Measurements from ENCODE around the gene SMARCAL1. TPM values are rescaled to one million over a fixed set of nuclear protein-coding genes. Genes with fewer than 3 reads are reported as not detected.

Gene SMARCAL1
- total RNA-seq, 4 donors from 2014 or later = 27.3 to 76.7 (median 34.4) TPM

GRCh38 chr2:216447293-216447692, 35.0 kb downstream of the SMARCAL1 start:
- TF ChIP-seq CTCF (IDR thresholded peaks at IDR 0.05) = no peak
- H3K36me3 ChIP-seq = peaks cover 0 to 71% (median 0%) of the 10 kb centered on the region in 3 donors
- H3K4me1 ChIP-seq = no peaks in the 10 kb centered on the region
- no peak overlapping the region for H3K27ac ChIP-seq
- no peak overlapping the region for H3K4me3 ChIP-seq
- H3K9me3 ChIP-seq = no peaks in the 10 kb centered on the region
- H3K27me3 ChIP-seq = no peaks in the 10 kb centered on the region
- DNase-seq = no peak

GRCh38 chr2:216448829-216449228, 36.5 kb downstream of the SMARCAL1 start:
- H3K4me3 ChIP-seq = no peak overlapping the region
- DNase-seq = no peak
- H3K36me3 ChIP-seq = peaks cover 0 to 81% (median 0%) of the 10 kb centered on the region in 3 donors
- TF ChIP-seq CTCF (IDR thresholded peaks at IDR 0.05) (no peak), POLR2A (IDR thresholded peaks at IDR 0.05) (no peak)
- H3K4me1 ChIP-seq = no peaks in the 10 kb centered on the region
- no peak overlapping the region for H3K27ac ChIP-seq
- H3K27me3 ChIP-seq = no peaks in the 10 kb centered on the region
- H3K9me3 ChIP-seq = no peaks in the 10 kb centered on the region

GRCh38 chr2:216450346-216450745, 38.1 kb downstream of the SMARCAL1 start:
- Histone ChIP-seq H3K9me3 (no peaks in the 10 kb centered on the region), H3K27me3 (no peaks in the 10 kb centered on the region), H3K27ac (no peak overlapping the region), H3K4me1 (no peaks in the 10 kb centered on the region), H3K36me3 (peaks cover 0 to 86% (median 0%) of the 10 kb centered on the region in 3 donors), H3K4me3 (no peak overlapping the region)
- no peak for DNase-seq
- no peak for TF ChIP-seq POLR2A (IDR thresholded peaks at IDR 0.05)
- no peak for TF ChIP-seq CTCF (IDR thresholded peaks at IDR 0.05)

- no peaks in the 10 kb centered on the region for H3K27me3 ChIP-seq
- no peaks in the 10 kb centered on the region for H3K4me1 ChIP-seq
- TF ChIP-seq CTCF (IDR thresholded peaks at IDR 0.05) = no peak
- TF ChIP-seq POLR2A (IDR thresholded peaks at IDR 0.05) = no peak
- no peak for DNase-seq
- H3K36me3 ChIP-seq = peaks cover 0 to 86% (median 0%) of the 10 kb centered on the region in 3 donors
- H3K27ac ChIP-seq = no peak overlapping the region
- no peaks in the 10 kb centered on the region for H3K9me3 ChIP-seq
- no peak overlapping the region for H3K4me3 ChIP-seq
Observed at GRCh38 chr2:216450784-216451183, 38.5 kb downstream of the SMARCAL1 start.

GRCh38 chr2:216453955-216454614, 41.8 kb downstream of the SMARCAL1 start:
- Histone ChIP-seq H3K36me3 (peaks cover 0 to 63% (median 0%) of the 10 kb centered on the region in 3 donors), H3K4me1 (no peaks in the 10 kb centered on the region), H3K9me3 (no peaks in the 10 kb centered on the region), H3K4me3 (no peak overlapping the region), H3K27ac (no peak overlapping the region), H3K27me3 (no peaks in the 10 kb centered on the region)
- no peak for DNase-seq
- TF ChIP-seq POLR2A (IDR thresholded peaks at IDR 0.05) (no peak), CTCF (IDR thresholded peaks at IDR 0.05) (no peak)

All from Peyer's patch (tissue), 4 donors.